T47D (cell line): ENCODE results near the gene CDC25A.
A peak's percentile ranks its signal among the peaks of the same experiment; 100 is the strongest.

ENCODE experiments used
- DNase-seq, 2 experiments: peaks; one replicate each; pipeline versions ENCODE4 v3.0.0 to v3.0.0-alpha.2; 2011 to 2012; ENCODE audit warnings: low read depth in 1 of 2, low spot score in 1 of 2
- JUND ChIP-seq: IDR thresholded peaks from 2 replicates; pipeline ENCODE4 v1.6.1; 2012; ENCODE audit warnings: low read depth
- in situ Hi-C: cut with HindIII; loops from 2 replicates; pipeline ENCODE4 v1.10.0; 2016; ENCODE audit warnings: low sequenced_read_pairs, low pct_unique_long_range_greater_than_20kb

Gene CDC25A

GRCh38 chr3:48187301-48187578 is 977 bp downstream of the CDC25A start:
- in situ Hi-C loops = no loop called here
- no peak for DNase-seq
- TF ChIP-seq JUND = no peak

GRCh38 chr3:48186631-48187300 is 1.5 kb downstream of the CDC25A start:
- no peak for TF ChIP-seq JUND
- no peak for DNase-seq
- in situ Hi-C loops = no loop called here

- in situ Hi-C loops = no loop called here
- DNase-seq = no peak
- TF ChIP-seq JUND = no peak
Observed at GRCh38 chr3:48185129-48185528, 3.1 kb downstream of the CDC25A start.

- DNase-seq = no peak
- TF ChIP-seq JUND = no peak
- in situ Hi-C loops = no loop called here
Observed at GRCh38 chr3:48184299-48184698, 3.9 kb downstream of the CDC25A start.

GRCh38 chr3:48180531-48181253 is 7.5 kb downstream of the CDC25A start:
- in situ Hi-C loops = no loop called here
- no peak for DNase-seq
- TF ChIP-seq JUND = no peak

GRCh38 chr3:48180021-48180420 is 8.2 kb downstream of the CDC25A start:
- in situ Hi-C loops = no loop called here
- TF ChIP-seq JUND = no peak
- no peak for DNase-seq

- in situ Hi-C loops = no loop called here
- TF ChIP-seq JUND = no peak
- DNase-seq = no peak
Observed at GRCh38 chr3:48178072-48178471, 10.1 kb downstream of the CDC25A start.

GRCh38 chr3:48157950-48158376 is 30.3 kb downstream of the CDC25A start:
- in situ Hi-C loops = no loop called here
- peak; percentile 13 to 51 for DNase-seq
- TF ChIP-seq JUND = no peak

GRCh38 chr3:48157202-48157840 is 30.9 kb downstream of the CDC25A start:
- DNase-seq = no peak
- TF ChIP-seq JUND = no peak
- in situ Hi-C loops = no loop called here

GRCh38 chr3:48156163-48156562 is 32.1 kb downstream of the CDC25A start:
- in situ Hi-C loops = no loop called here
- no peak for TF ChIP-seq JUND
- no peak for DNase-seq

GRCh38 chr3:48155122-48155521 is 33.1 kb downstream of the CDC25A start:
- in situ Hi-C loops = no loop called here
- no peak for TF ChIP-seq JUND
- DNase-seq = no peak

- TF ChIP-seq JUND = no peak
Observed at GRCh38 chr3:48151807-48152427, 36.3 kb downstream of the CDC25A start.

More at GRCh38 chr3:48151807-48152427, 36.3 kb downstream of the CDC25A start:
- in situ Hi-C loops = no loop called here
- DNase-seq = no peak
